SK-N-SH treated with all-trans-retinoic acid at 6 μM for 48 hours (cell line): ENCODE measurements around the gene GPR68.

Experiments used
- ATAC-seq: fragments of 200-7000 bp; cut with Tn5 transposase; 3 replicates; pipeline ENCODE4 v1.9.1; 2020; ENCODE audit warnings: mild to moderate bottlenecking, moderate library complexity
- ARNTL ChIP-seq: fragments of 450-650 bp; formaldehyde crosslinking; IDR thresholded peaks from 2 replicates; pipeline ENCODE4 v1.5.0; 2020; ENCODE audit warnings: low read depth, mild to moderate bottlenecking, moderate library complexity, borderline replicate concordance
- BACH2 ChIP-seq: fragments of 250-450 bp; sonication (Bioruptor Pico); IDR thresholded peaks from 2 replicates; pipeline ENCODE4 v1.9.0; 2021; ENCODE audit warnings: mild to moderate bottlenecking, borderline replicate concordance
- CREB5 ChIP-seq: fragments of 250-450 bp; sonication (Bioruptor Pico); IDR thresholded peaks from 2 replicates; pipeline ENCODE4 v1.5.1; 2020; ENCODE audit warnings: low read depth, mild to moderate bottlenecking, moderate library complexity
- CSDC2 ChIP-seq: fragments of 250-450 bp; sonication (Bioruptor Pico); IDR thresholded peaks from 2 replicates; pipeline ENCODE4 v1.5.0; 2020; ENCODE audit warnings: mild to moderate bottlenecking, moderate library complexity
- ESRRG ChIP-seq: fragments of 250-450 bp; sonication (Bioruptor Pico); IDR thresholded peaks from 2 replicates; pipeline ENCODE4 v1.6.1; 2021; ENCODE audit warnings: mild to moderate bottlenecking
- GLIS3 ChIP-seq: fragments of 250-450 bp; sonication (Bioruptor Pico); IDR thresholded peaks from 2 replicates; pipeline ENCODE4 v1.5.0; 2020; ENCODE audit warnings: mild to moderate bottlenecking, moderate library complexity
- ISL1 ChIP-seq: fragments of 250-450 bp; sonication (Bioruptor Pico); IDR thresholded peaks from 2 replicates; pipeline ENCODE4 v2.1.2; 2022; ENCODE audit warnings: mild to moderate bottlenecking, moderate library complexity
- OSR1 ChIP-seq: fragments of 250-450 bp; sonication (Bioruptor Pico); IDR thresholded peaks from 2 replicates; pipeline ENCODE4 v1.8.0; 2022; ENCODE audit warnings: moderate library complexity, mild to moderate bottlenecking, inconsistent platforms
- PPARA ChIP-seq: fragments of 250-450 bp; sonication (Bioruptor Pico); IDR thresholded peaks from 2 replicates; pipeline ENCODE4 v1.5.0; 2020; ENCODE audit warnings: mild to moderate bottlenecking, borderline replicate concordance
- RARB ChIP-seq: fragments of 250-450 bp; sonication (Bioruptor Pico); IDR thresholded peaks from 2 replicates; pipeline ENCODE4 v1.8.0; 2021; ENCODE audit warnings: mild to moderate bottlenecking, moderate library complexity
- SNAI2 ChIP-seq: fragments of 250-450 bp; sonication (Bioruptor Pico); IDR thresholded peaks from 2 replicates; pipeline ENCODE4 v1.5.0; 2020; ENCODE audit warnings: mild to moderate bottlenecking, moderate library complexity
- TCF4 ChIP-seq: fragments of 250-450 bp; sonication (Bioruptor Pico); IDR thresholded peaks from 2 replicates; pipeline ENCODE4 v1.8.0; 2021; ENCODE audit warnings: mild to moderate bottlenecking, moderate library complexity, borderline replicate concordance
- TOX ChIP-seq: fragments of 250-450 bp; sonication (Bioruptor Pico); IDR thresholded peaks from 2 replicates; pipeline ENCODE4 v1.8.0; 2021; ENCODE audit warnings: mild to moderate bottlenecking, moderate library complexity, borderline replicate concordance
- TSHZ2 ChIP-seq: fragments of 250-450 bp; sonication (Bioruptor Pico); IDR thresholded peaks from 2 replicates; pipeline ENCODE4 v1.5.0; 2020; ENCODE audit warnings: mild to moderate bottlenecking, moderate library complexity
- ZC3H10 ChIP-seq: fragments of 250-450 bp; sonication (Bioruptor Pico); IDR thresholded peaks from 2 replicates; pipeline ENCODE4 v1.5.1; 2021; ENCODE audit warnings: mild to moderate bottlenecking, moderate library complexity
- ZFP3 ChIP-seq: fragments of 250-450 bp; sonication (Bioruptor Pico); IDR thresholded peaks from 2 replicates; pipeline ENCODE4 v1.5.0; 2020; ENCODE audit warnings: mild to moderate bottlenecking, moderate library complexity
- ZFP30 ChIP-seq: fragments of 450-650 bp; formaldehyde crosslinking; IDR thresholded peaks from 2 replicates; pipeline ENCODE4 v1.5.0; 2022; ENCODE audit warnings: mild to moderate bottlenecking, moderate library complexity
- ZNF565 ChIP-seq: fragments of 450-650 bp; formaldehyde crosslinking; conservative IDR thresholded peaks from 2 replicates; pipeline ENCODE4 v1.5.0; 2020; ENCODE audit warnings: low read depth, mild to moderate bottlenecking, moderate library complexity
- ZNF70 ChIP-seq: fragments of 450-650 bp; formaldehyde crosslinking; IDR thresholded peaks from 2 replicates; pipeline ENCODE4 v1.5.0; 2020; ENCODE audit warnings: mild to moderate bottlenecking, moderate library complexity
- ZNF8 ChIP-seq: fragments of 450-650 bp; formaldehyde crosslinking; IDR thresholded peaks from 2 replicates; pipeline ENCODE4 v1.5.0; 2020; ENCODE audit warnings: mild to moderate bottlenecking, moderate library complexity
- TF ChIP-seq, protein P1 (sequence below): fragments of 250-450 bp; sonication (Bioruptor Pico); IDR thresholded peaks from 2 replicates; pipeline ENCODE4 v1.8.0; 2021; ENCODE audit warnings: low read depth, mild to moderate bottlenecking, moderate library complexity, borderline replicate concordance
- TF ChIP-seq, protein P2 (sequence below): fragments of 250-450 bp; sonication (Bioruptor Pico); IDR thresholded peaks from 2 replicates; pipeline ENCODE4 v1.5.1; 2021; ENCODE audit warnings: mild to moderate bottlenecking, moderate library complexity
- TF ChIP-seq, protein P3 (sequence below): fragments of 250-450 bp; sonication (Bioruptor Pico); IDR thresholded peaks from 2 replicates; pipeline ENCODE4 v1.8.0; 2020; ENCODE audit warnings: mild to moderate bottlenecking, moderate library complexity, borderline replicate concordance

GPR68 gene

GRCh38 chr14:91284791-91285548, 40.5 kb upstream of the GPR68 start:
- ATAC-seq = peak; percentile 47
- TF ChIP-seq ZC3H10 = 0 out of 2 replicates have a peak, but pooled peaks have one; percentile 46
- TF ChIP-seq TSHZ2 = peak; percentile 99
- no peak for TF ChIP-seq OSR1 (CRISPR knock-in tag)
- TF ChIP-seq TOX = 0 out of 2 replicates have a peak, but pooled peaks have one; percentile 43
- TF ChIP-seq CSDC2 (CRISPR knock-in tag) = no peak
- TF ChIP-seq PPARA (CRISPR knock-in tag) = no peak
- no peak for TF ChIP-seq ZNF565 (CRISPR knock-in tag)
- TF ChIP-seq ESRRG (CRISPR knock-in tag) = no peak
- TF ChIP-seq, protein P1, sequence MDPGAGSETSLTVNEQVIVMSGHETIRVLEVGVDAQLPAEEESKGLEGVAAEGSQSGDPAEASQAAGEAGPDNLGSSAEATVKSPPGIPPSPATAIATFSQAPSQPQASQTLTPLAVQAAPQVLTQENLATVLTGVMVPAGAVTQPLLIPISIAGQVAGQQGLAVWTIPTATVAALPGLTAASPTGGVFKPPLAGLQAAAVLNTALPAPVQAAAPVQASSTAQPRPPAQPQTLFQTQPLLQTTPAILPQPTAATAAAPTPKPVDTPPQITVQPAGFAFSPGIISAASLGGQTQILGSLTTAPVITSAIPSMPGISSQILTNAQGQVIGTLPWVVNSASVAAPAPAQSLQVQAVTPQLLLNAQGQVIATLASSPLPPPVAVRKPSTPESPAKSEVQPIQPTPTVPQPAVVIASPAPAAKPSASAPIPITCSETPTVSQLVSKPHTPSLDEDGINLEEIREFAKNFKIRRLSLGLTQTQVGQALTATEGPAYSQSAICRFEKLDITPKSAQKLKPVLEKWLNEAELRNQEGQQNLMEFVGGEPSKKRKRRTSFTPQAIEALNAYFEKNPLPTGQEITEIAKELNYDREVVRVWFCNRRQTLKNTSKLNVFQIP (CRISPR knock-in tag) = no peak
- TF ChIP-seq TCF4 (CRISPR knock-in tag) = peak; percentile 54; the same call in 1 of the 2 replicates
- TF ChIP-seq ZNF70 (CRISPR knock-in tag) = peak; percentile 41; the same call in 1 of the 2 replicates
- TF ChIP-seq, protein P2, sequence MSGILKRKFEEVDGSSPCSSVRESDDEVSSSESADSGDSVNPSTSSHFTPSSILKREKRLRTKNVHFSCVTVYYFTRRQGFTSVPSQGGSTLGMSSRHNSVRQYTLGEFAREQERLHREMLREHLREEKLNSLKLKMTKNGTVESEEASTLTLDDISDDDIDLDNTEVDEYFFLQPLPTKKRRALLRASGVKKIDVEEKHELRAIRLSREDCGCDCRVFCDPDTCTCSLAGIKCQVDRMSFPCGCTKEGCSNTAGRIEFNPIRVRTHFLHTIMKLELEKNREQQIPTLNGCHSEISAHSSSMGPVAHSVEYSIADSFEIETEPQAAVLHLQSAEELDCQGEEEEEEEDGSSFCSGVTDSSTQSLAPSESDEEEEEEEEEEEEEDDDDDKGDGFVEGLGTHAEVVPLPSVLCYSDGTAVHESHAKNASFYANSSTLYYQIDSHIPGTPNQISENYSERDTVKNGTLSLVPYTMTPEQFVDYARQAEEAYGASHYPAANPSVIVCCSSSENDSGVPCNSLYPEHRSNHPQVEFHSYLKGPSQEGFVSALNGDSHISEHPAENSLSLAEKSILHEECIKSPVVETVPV (CRISPR knock-in tag) = peak; percentile 19; the same call in 1 of the 2 replicates
- TF ChIP-seq ZFP30 = no peak
- no peak for TF ChIP-seq BACH2
- peak; percentile 65 for TF ChIP-seq ISL1 (CRISPR knock-in tag)
- peak; percentile 28; the same call in 1 of the 2 replicates for TF ChIP-seq ZNF8 (CRISPR knock-in tag)
- TF ChIP-seq, protein P3, sequence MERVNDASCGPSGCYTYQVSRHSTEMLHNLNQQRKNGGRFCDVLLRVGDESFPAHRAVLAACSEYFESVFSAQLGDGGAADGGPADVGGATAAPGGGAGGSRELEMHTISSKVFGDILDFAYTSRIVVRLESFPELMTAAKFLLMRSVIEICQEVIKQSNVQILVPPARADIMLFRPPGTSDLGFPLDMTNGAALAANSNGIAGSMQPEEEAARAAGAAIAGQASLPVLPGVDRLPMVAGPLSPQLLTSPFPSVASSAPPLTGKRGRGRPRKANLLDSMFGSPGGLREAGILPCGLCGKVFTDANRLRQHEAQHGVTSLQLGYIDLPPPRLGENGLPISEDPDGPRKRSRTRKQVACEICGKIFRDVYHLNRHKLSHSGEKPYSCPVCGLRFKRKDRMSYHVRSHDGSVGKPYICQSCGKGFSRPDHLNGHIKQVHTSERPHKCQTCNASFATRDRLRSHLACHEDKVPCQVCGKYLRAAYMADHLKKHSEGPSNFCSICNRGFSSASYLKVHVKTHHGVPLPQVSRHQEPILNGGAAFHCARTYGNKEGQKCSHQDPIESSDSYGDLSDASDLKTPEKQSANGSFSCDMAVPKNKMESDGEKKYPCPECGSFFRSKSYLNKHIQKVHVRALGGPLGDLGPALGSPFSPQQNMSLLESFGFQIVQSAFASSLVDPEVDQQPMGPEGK (CRISPR knock-in tag) = no peak
- no peak for TF ChIP-seq ZFP3 (CRISPR knock-in tag)
- TF ChIP-seq ARNTL (CRISPR knock-in tag) = no peak
- peak; percentile 83; the same call in 1 of the 2 replicates for TF ChIP-seq SNAI2 (CRISPR knock-in tag)
- no peak for TF ChIP-seq CREB5 (CRISPR knock-in tag)
- no peak for TF ChIP-seq GLIS3 (CRISPR knock-in tag)
- no peak for TF ChIP-seq RARB (CRISPR knock-in tag)

DNA sequence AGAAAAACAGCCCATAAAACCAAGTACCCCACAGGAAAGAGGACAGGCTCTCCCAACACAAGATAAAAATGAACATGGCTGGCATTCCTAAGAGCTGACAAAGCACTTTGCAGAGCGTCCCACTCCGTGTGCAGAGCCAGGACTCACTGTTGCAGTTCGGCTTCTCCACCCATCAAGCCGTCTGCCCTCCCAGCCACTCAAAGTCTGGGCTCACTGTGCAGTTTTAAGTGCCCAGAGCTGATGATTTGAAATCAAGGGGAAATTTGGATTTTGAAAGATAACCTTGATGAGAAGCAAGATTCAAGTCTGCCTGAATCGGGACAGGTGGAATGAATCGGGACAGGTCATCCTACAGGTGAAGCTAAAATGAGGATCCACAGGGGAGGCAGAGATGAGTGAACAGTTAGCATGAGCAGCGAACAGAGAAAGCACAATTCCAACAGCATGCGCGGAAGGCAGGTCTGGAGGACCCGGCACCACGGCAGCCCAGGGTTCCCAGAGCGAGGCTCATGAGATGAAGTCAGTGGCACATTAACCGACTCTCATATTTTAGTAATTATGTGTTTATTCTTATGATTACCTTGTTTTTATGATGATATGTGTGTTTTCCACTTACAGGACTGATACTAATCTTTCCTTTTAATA, 39.8 kb upstream of the GPR68 start:
- peak; percentile 94 for ATAC-seq
- peak; percentile 14; the same call in 1 of the 2 replicates for TF ChIP-seq CSDC2 (CRISPR knock-in tag)
- TF ChIP-seq, protein P1 (CRISPR knock-in tag) = no peak
- peak; percentile 50; the same call in 1 of the 2 replicates for TF ChIP-seq ISL1 (CRISPR knock-in tag)
